HFFc6 (cell line): ENCODE measurements around the gene TRAPPC11. TPM values are rescaled to one million over a fixed set of nuclear protein-coding genes. Genes with fewer than 3 reads are reported as not detected.

Experiments
- DNase-seq: peaks from one replicate; pipeline ENCODE4 v3.0.0-alpha.2; 2018
- H3K27ac Mint-ChIP-seq: 2 replicates; pipeline ENCODE4 v1.8.0; 2020; ENCODE audit warnings: mild to moderate bottlenecking, mixed read lengths
- H3K27me3 Mint-ChIP-seq: 2 replicates; pipeline ENCODE4 v1.8.0; 2021; ENCODE audit warnings: mild to moderate bottlenecking, moderate library complexity, mixed read lengths; ENCODE audit not compliant: insufficient read depth
- H3K36me3 Mint-ChIP-seq: 2 replicates; pipeline ENCODE4 v1.8.0; 2021; ENCODE audit warnings: low read depth, mixed read lengths
- H3K4me1 Mint-ChIP-seq: 2 replicates; pipeline ENCODE4 v1.8.0; 2020; ENCODE audit warnings: low read depth, mixed read lengths
- H3K4me3 Mint-ChIP-seq: 2 replicates; pipeline ENCODE4 v1.8.0; 2020; ENCODE audit warnings: mild to moderate bottlenecking, moderate library complexity, mixed read lengths
- H3K9me3 Mint-ChIP-seq: 2 replicates; pipeline ENCODE4 v1.8.0; 2020; ENCODE audit warnings: mild to moderate bottlenecking, mixed read lengths
- CTCF ChIP-seq: fragments of 200-600 bp; sonication (generic); IDR thresholded peaks from 2 replicates; pipeline ENCODE4 v1.5.0; 2021; ENCODE audit warnings: antibody characterized with exemption, mild to moderate bottlenecking
- total RNA-seq, 6 experiments: library from RNA; stranded (reverse); fragmentation: NEBNext Ultra II Directional; extraction: Animal tissue kit (Norgen Biotek cat#: 25700); gene quantifications; 2 replicates in 1 of 6; 3 replicates in 5 of 6; pipeline ENCODE4 v1.2.3, GENCODE V29; 2021

TRAPPC11 gene
- total RNA-seq, 6 experiments from 2014 or later = 24.8 to 29.5 (median 26.1) TPM

GRCh38 chr4:183733181-183733580 lies 74.1 kb downstream of the TRAPPC11 start:
- Mint-ChIP-seq H3K36me3 (no peaks in the 10 kb centered on the region), H3K27ac (no peak overlapping the region), H3K27me3 (peaks cover 3% of the 10 kb centered on the region; the same call in 1 of the 2 replicates), H3K9me3 (no peaks in the 10 kb centered on the region), H3K4me3 (no peak overlapping the region), H3K4me1 (peaks cover 3% of the 10 kb centered on the region; the same call in 1 of the 2 replicates)
- no peak for DNase-seq
- TF ChIP-seq CTCF = no peak

- no peak overlapping the region for H3K4me3 Mint-ChIP-seq
- peaks cover 7% of the 10 kb centered on the region; the same call in 1 of the 2 replicates for H3K4me1 Mint-ChIP-seq
Observed at GRCh38 chr4:183738081-183738673, 79.1 kb downstream of the TRAPPC11 start.

GRCh38 chr4:183738961-183739360 lies 79.9 kb downstream of the TRAPPC11 start:
- H3K27me3 Mint-ChIP-seq = peaks cover 5% of the 10 kb centered on the region; the same call in 1 of the 2 replicates
- no peak overlapping the region for H3K27ac Mint-ChIP-seq
- TF ChIP-seq CTCF = no peak
- no peaks in the 10 kb centered on the region for H3K36me3 Mint-ChIP-seq
- no peak for DNase-seq
- no peaks in the 10 kb centered on the region for H3K9me3 Mint-ChIP-seq
- H3K4me3 Mint-ChIP-seq = no peak overlapping the region
- H3K4me1 Mint-ChIP-seq = peaks cover 7% of the 10 kb centered on the region; the same call in 1 of the 2 replicates

More at GRCh38 chr4:183738081-183738673, 79.1 kb downstream of the TRAPPC11 start:
- no peak overlapping the region for H3K27ac Mint-ChIP-seq
- peaks cover 5% of the 10 kb centered on the region; the same call in 1 of the 2 replicates for H3K27me3 Mint-ChIP-seq
- TF ChIP-seq CTCF = no peak
- no peak for DNase-seq
- no peaks in the 10 kb centered on the region for H3K9me3 Mint-ChIP-seq
- H3K36me3 Mint-ChIP-seq = no peaks in the 10 kb centered on the region

GRCh38 chr4:183746305-183747229 lies 87.5 kb downstream of the TRAPPC11 start:
- H3K27ac Mint-ChIP-seq = no peak overlapping the region

More at GRCh38 chr4:183746305-183747229, 87.5 kb downstream of the TRAPPC11 start:
- Mint-ChIP-seq H3K9me3 (no peaks in the 10 kb centered on the region; the same call in 1 of the 2 replicates), H3K4me1 (peaks cover 5% of the 10 kb centered on the region; the same call in 1 of the 2 replicates), H3K27me3 (peaks cover 13% of the 10 kb centered on the region), H3K4me3 (no peak overlapping the region), H3K36me3 (no peaks in the 10 kb centered on the region)
- DNase-seq = no peak
- no peak for TF ChIP-seq CTCF
